HepG2 (cell line): ENCODE measurements around the gene SARS2. TPM values are rescaled to one million over a fixed set of nuclear protein-coding genes. Genes with fewer than 3 reads are reported as not detected.
A peak's percentile ranks its signal among the peaks of the same experiment; 100 is the strongest.

Experiments
- ATAC-seq: fragments of 200-7000 bp; cut with Tn5 transposase; 3 replicates; pipeline ENCODE4 v1.9.1; 2020; ENCODE audit warnings: mild to moderate bottlenecking, moderate library complexity
- BruUV-seq: library from RNA; stranded (reverse); fragments of 400-500 nt; replicated peaks from 2 replicates; lab custom pipeline; 2021; lab: Mats Ljungman, UMichigan
- CTCF ChIA-PET: fragments of 300-600 bp; formaldehyde crosslinking; extraction: SDS; loops from one replicate; lab custom pipeline; 2021; ENCODE audit warnings: low total read pairs, inconsistent platforms, low intra/inter-chr PET ratio; lab: Yijun Ruan, JAX
- POLR2A ChIA-PET: fragments of 350-600 bp; sonication (Branson Sonifier 250); formaldehyde crosslinking; loops from one replicate; lab custom pipeline; 2020; ENCODE audit warnings: antibody characterized with exemption, inconsistent platforms; lab: Yijun Ruan, JAX
- DNase-seq: peaks from one replicate; pipeline ENCODE4 v3.0.0-alpha.2; 2015; ENCODE audit warnings: low spot score
- FAIRE-seq: peaks from 3 replicates; lab custom pipeline; 2011; peaks lifted over from hg19 to GRCh38; lab: Jason Lieb, UNC
- H2AFZ ChIP-seq: one replicate; pipeline ENCODE4 v1.6.1; 2011; ENCODE audit warnings: low read length, inconsistent platforms
- H3K27ac ChIP-seq: fragments of 300-600 bp; 3 replicates; pipeline ENCODE4 v1.8.0; 2011; ENCODE audit warnings: mixed run types, mild to moderate bottlenecking, mixed read lengths, low read length, inconsistent platforms; ENCODE audit not compliant: insufficient read depth; ENCODE audit errors: extremely low read length
- H3K27me3 ChIP-seq, 2 experiments: fragments of 200-600 bp in 1 of 2; 2 replicates in 1 of 2; 3 replicates in 1 of 2; pipeline versions ENCODE4 v1.6.0 to v1.8.0; 2011; ENCODE audit warnings: low read length in 2 of 2, mild to moderate bottlenecking in 2 of 2, moderate library complexity in 2 of 2, inconsistent platforms in 1 of 2; ENCODE audit not compliant: insufficient read depth in 2 of 2, control insufficient read depth in 1 of 2
- H3K36me3 ChIP-seq, 2 experiments: fragments of 200-600 bp in 1 of 2; replicated peaks in 1 of 2; 2 replicates in 1 of 2; 3 replicates in 1 of 2; pipeline versions ENCODE4 v1.5.1 to v1.8.0; 2011; ENCODE audit warnings: low read length in 2 of 2, inconsistent platforms in 1 of 2; ENCODE audit not compliant: insufficient read depth in 2 of 2, control insufficient read depth in 1 of 2
- H3K4me1 ChIP-seq: 2 replicates; pipeline ENCODE4 v1.5.1; 2012; ENCODE audit warnings: low read length, inconsistent platforms; ENCODE audit not compliant: insufficient read depth
- H3K4me2 ChIP-seq: 2 replicates; pipeline ENCODE4 v1.6.0; 2011; ENCODE audit warnings: low read depth, low read length, inconsistent platforms
- H3K4me3 ChIP-seq, 3 experiments: fragments of 200-600 bp in 1 of 3; sonication (generic), shearing (Covaris generic) in 1 of 3; replicated peaks in 1 of 3; 2 replicates each; pipeline ENCODE4 v1.5.1; 2011 to 2016; ENCODE audit warnings: low read length in 3 of 3, inconsistent platforms in 2 of 3, low read depth in 2 of 3, mild to moderate bottlenecking in 2 of 3, control low read depth in 1 of 3, mixed read lengths in 1 of 3; ENCODE audit not compliant: insufficient read depth in 1 of 3
- H3K79me2 ChIP-seq: one replicate; pipeline ENCODE4 v1.6.1; 2011; ENCODE audit warnings: low read length, inconsistent platforms; ENCODE audit not compliant: insufficient read depth
- H3K9ac ChIP-seq: 2 replicates; pipeline ENCODE4 v1.6.0; 2011; ENCODE audit warnings: mild to moderate bottlenecking, low read depth, low read length, inconsistent platforms; ENCODE audit not compliant: insufficient read depth
- H3K9me3 ChIP-seq: 2 replicates; pipeline ENCODE4 v1.5.1; 2012; ENCODE audit warnings: mild to moderate bottlenecking, low read length
- H4K20me1 ChIP-seq: 2 replicates; pipeline ENCODE4 v1.6.0; 2011; ENCODE audit warnings: inconsistent platforms, mild to moderate bottlenecking, low read length, moderate library complexity; ENCODE audit not compliant: insufficient read depth
- AGO2 ChIP-seq: fragments of 200-400 bp; formaldehyde crosslinking; optimal IDR thresholded peaks from 2 replicates; pipeline ENCODE3; 2017; ENCODE audit warnings: mild to moderate bottlenecking, low read depth, low read length, moderate library complexity
- FOXA1 ChIP-seq, 2 experiments: fragments of 450-650 bp in 1 of 2; sonication (generic) in 1 of 2; formaldehyde crosslinking in 1 of 2; IDR thresholded peaks; 2 replicates each; pipeline versions ENCODE4 v1.4.0 to v1.6.1; 2016 to 2020; ENCODE audit warnings: missing genetic modification reagents in 1 of 2
- KDM5B ChIP-seq: sonication (generic); formaldehyde crosslinking; IDR thresholded peaks from 2 replicates; pipeline ENCODE4 v1.4.0; 2020; ENCODE audit warnings: missing genetic modification reagents, mild to moderate bottlenecking, borderline replicate concordance
- MED8 ChIP-seq: sonication (generic); formaldehyde crosslinking; IDR thresholded peaks from 2 replicates; pipeline ENCODE4 v1.8.1; 2023; ENCODE audit warnings: mild to moderate bottlenecking, missing genetic modification reagents; ENCODE audit not compliant: insufficient replicate concordance
- NONO ChIP-seq, 2 experiments: fragments of 450-650 bp in 1 of 2; sonication (generic) in 1 of 2; formaldehyde crosslinking in 1 of 2; IDR thresholded peaks in 1 of 2; conservative IDR thresholded peaks in 1 of 2; 2 replicates each; pipeline versions ENCODE4 v1.6.1 to v1.8.0; 2017 to 2022; ENCODE audit warnings: mild to moderate bottlenecking in 1 of 2, missing genetic modification reagents in 1 of 2, moderate library complexity in 1 of 2
- ZNF274 ChIP-seq: sonication (generic); formaldehyde crosslinking; IDR thresholded peaks from 2 replicates; pipeline ENCODE4 v1.5.1; 2020; ENCODE audit warnings: mild to moderate bottlenecking, missing genetic modification reagents
- ZNF570 ChIP-seq: sonication (generic); formaldehyde crosslinking; IDR thresholded peaks from 2 replicates; pipeline ENCODE4 v1.4.0; 2020; ENCODE audit warnings: mild to moderate bottlenecking, missing genetic modification reagents, borderline replicate concordance
- WGBS: methylation state at CpG from one replicate; pipeline ENCODE4 v1.1.6; 2017; ENCODE audit warnings: low lambda C conversion rate; 5-methylcytosine and 5-hydroxymethylcytosine counted together
- in situ Hi-C: cut with HindIII; loops from 2 replicates; pipeline ENCODE4 v1.10.0; 2017; ENCODE audit warnings: low pct_unique_long_range_greater_than_20kb; ENCODE audit not compliant: extremely low pct_ligation_motif_present
- intact Hi-C: fragments of 100-400 bp; cut with micrococcal nuclease; formaldehyde crosslinking; loops from one replicate; pipeline ENCODE4 v1.10.0; 2022; ENCODE audit not compliant: unreplicated experiment
- polyA plus RNA-seq, 8 experiments: library from polyadenylated mRNA; depleted of rRNA in 3 of 8; stranded (reverse) in 7 of 8; unstranded in 1 of 8; fragments of >200 nt; fragmentation: Illumina TruSeq in 4 of 8; extraction: Trizol in 4 of 8; gene quantifications; 2 replicates each; pipeline versions ENCODE4 v1.2.1 to v1.2.3, GENCODE V29; 2011 to 2016; ENCODE audit warnings: low read depth in 4 of 8, missing spikeins in 1 of 8, mixed read lengths in 1 of 8; ENCODE audit not compliant: insufficient read depth in 1 of 8
- total RNA-seq, 5 experiments: library from RNA; depleted of rRNA; stranded (reverse); fragments of >200 nt; fragmentation: Illumina TruSeq; extraction: Trizol; gene quantifications; 2 replicates each; pipeline ENCODE4 v1.2.3, GENCODE V29; 2016; ENCODE audit warnings: low read depth in 1 of 5
- TF ChIP-seq, protein P1 (sequence below): sonication (generic); formaldehyde crosslinking; IDR thresholded peaks from 2 replicates; pipeline ENCODE4 v1.4.0; 2020; ENCODE audit warnings: mild to moderate bottlenecking, missing genetic modification reagents

SARS2 gene
- total and polyA plus RNA-seq, 2 of the 13 experiments (the other 11 are each of a cell fraction or from before 2014, with no cell fraction given): 40.0 to 48.6 TPM

DNA sequence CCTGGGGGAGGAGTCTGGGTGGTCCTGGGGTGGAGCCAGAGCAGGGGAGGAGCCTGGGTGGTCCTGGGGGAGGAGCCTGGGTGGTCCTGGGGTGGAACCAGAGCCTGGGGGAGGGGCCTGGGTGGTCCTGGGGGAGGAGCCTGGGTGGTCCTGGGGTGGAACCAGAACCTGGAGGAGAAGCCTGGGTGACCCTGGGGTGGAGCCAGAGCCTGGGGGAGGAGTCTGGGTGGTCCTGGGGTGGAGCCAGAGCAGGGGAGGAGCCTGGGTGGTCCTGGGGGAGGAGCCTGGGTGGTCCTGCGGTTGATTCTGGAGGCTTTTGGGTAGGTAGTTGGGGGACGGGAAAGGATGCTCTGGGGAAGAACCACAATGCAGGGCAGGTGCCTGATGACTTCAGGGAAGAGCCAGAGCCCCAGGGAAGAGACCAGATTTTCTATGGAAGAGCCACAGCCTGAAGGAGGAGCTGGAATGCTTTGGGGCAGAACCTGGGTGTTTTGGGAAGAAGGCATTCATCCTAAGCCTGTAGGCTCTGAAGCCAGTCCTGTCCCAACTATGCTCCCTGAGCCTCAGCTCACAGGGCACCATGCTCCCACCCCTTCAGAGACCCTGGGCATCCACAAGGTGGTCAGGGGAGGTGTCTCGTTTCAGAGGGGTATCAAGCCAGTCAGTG is 15.1 kb upstream of the SARS2 start:
- H2AFZ ChIP-seq: no peak overlapping the region
- no peak overlapping the region for H3K9ac ChIP-seq
- ChIA-PET CTCF (no interaction called here), POLR2A (interaction anchor here (0.7 kb wide), 1 partner anchor 1648 kb away, joined by 3 read pairs; no protein-coding TSS in a partner anchor)
- no peak overlapping the region for H3K4me2 ChIP-seq
- no peak for FAIRE-seq
- H3K27me3 ChIP-seq: no peaks in the 10 kb centered on the region
- in situ Hi-C loops: no loop called here
- H3K4me3 ChIP-seq: no peak overlapping the region
- ATAC-seq: peak; percentile 20
- H4K20me1 ChIP-seq: 0 out of 2 replicates have a peak, but pooled peaks cover 2% of the 10 kb centered on the region
- no peak for TF ChIP-seq ZNF570
- no peak for TF ChIP-seq MED8
- 0 out of 2 replicates have a peak, but pooled peaks have one; percentile 16 for TF ChIP-seq KDM5B (CRISPR knock-in tag)
- TF ChIP-seq FOXA1 (IDR thresholded peaks at IDR 0.05): no peak
- no peak for TF ChIP-seq FOXA1 (CRISPR knock-in tag; IDR thresholded peaks at IDR 0.05)
- TF ChIP-seq, protein P1, sequence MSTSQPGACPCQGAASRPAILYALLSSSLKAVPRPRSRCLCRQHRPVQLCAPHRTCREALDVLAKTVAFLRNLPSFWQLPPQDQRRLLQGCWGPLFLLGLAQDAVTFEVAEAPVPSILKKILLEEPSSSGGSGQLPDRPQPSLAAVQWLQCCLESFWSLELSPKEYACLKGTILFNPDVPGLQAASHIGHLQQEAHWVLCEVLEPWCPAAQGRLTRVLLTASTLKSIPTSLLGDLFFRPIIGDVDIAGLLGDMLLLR (CRISPR knock-in tag): 0 out of 2 replicates have a peak, but pooled peaks have one; percentile 18
- no peaks in the 10 kb centered on the region for H3K4me1 ChIP-seq
- no TSS peak for BruUV-seq
- no peak overlapping the region for H3K27ac ChIP-seq
- H3K9me3 ChIP-seq: no peaks in the 10 kb centered on the region
- DNase-seq: no peak
- peaks cover 14 to 33% of the 10 kb centered on the region in 2 experiments for H3K36me3 ChIP-seq
- WGBS: 93% methylated on average over 2 of the region's 3 CpGs
- intact Hi-C loops: no loop called here
- no peaks in the 10 kb centered on the region for H3K79me2 ChIP-seq

DNA sequence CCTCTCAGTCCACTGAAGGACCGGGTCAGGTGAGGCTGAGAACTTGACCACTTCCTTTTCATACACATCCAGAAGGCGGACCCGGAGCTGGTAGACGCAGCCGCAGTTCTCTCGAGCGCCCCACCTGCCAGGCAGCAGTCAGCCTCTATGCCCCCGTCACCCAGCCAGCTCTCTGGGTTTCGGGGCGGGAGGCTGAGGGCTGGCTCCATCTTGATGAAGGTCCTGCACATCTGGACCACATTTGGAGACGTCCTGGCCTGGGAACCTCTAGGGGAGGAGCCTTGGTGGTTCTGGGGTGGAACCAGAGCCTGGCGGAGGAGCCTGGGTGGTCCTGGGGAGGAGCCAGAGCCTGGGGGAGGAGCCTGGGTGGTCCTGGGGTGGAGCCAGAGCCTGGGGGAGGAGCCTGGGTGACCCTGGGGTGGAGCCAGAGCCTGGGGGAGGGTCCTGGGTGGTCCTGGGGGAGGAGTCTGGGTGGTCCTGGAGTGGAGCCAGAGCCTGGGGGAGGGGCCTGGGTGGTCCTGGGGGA is 14.5 kb upstream of the SARS2 start:
- H2AFZ ChIP-seq: no peak overlapping the region
- H3K4me2 ChIP-seq: no peak overlapping the region
- FAIRE-seq (no peak), ATAC-seq (peak; percentile 19), DNase-seq (no peak)
- CTCF ChIA-PET: no interaction called here
- H4K20me1 ChIP-seq: no peaks in the 10 kb centered on the region
- H3K4me3 ChIP-seq: no peak overlapping the region
- intact Hi-C loops (no loop called here), in situ Hi-C loops (no loop called here)
- H3K9ac ChIP-seq: no peak overlapping the region
- H3K27me3 ChIP-seq: no peaks in the 10 kb centered on the region
- H3K36me3 ChIP-seq: peaks cover 14 to 33% of the 10 kb centered on the region in 2 experiments
- H3K79me2 ChIP-seq: no peaks in the 10 kb centered on the region
- 99% methylated on average over 7 of the region's 12 CpGs for WGBS
- TF ChIP-seq AGO2 (peak; percentile 71), NONO (IDR thresholded peaks at IDR 0.05) (no peak), NONO (CRISPR knock-in tag; conservative IDR thresholded peaks at IDR 0.05) (no peak), ZNF274 (CRISPR knock-in tag) (no peak)
- no peak overlapping the region for H3K27ac ChIP-seq
- H3K9me3 ChIP-seq: no peaks in the 10 kb centered on the region
- POLR2A ChIA-PET: no interaction called here
- no peaks in the 10 kb centered on the region for H3K4me1 ChIP-seq
- no TSS peak for BruUV-seq
